ENCODE data around the gene LRRC36.

Gene LRRC36

GRCh38 chr16:67283039-67283825, 43.4 kb upstream of the LRRC36 start:
- 85% methylated on average over 7 of the region's 7 CpGs for WGBS
- no peaks in the 10 kb centered on the region for H3K4me1 ChIP-seq (ENCODE audit: insufficient read depth, low read length)

DNA sequence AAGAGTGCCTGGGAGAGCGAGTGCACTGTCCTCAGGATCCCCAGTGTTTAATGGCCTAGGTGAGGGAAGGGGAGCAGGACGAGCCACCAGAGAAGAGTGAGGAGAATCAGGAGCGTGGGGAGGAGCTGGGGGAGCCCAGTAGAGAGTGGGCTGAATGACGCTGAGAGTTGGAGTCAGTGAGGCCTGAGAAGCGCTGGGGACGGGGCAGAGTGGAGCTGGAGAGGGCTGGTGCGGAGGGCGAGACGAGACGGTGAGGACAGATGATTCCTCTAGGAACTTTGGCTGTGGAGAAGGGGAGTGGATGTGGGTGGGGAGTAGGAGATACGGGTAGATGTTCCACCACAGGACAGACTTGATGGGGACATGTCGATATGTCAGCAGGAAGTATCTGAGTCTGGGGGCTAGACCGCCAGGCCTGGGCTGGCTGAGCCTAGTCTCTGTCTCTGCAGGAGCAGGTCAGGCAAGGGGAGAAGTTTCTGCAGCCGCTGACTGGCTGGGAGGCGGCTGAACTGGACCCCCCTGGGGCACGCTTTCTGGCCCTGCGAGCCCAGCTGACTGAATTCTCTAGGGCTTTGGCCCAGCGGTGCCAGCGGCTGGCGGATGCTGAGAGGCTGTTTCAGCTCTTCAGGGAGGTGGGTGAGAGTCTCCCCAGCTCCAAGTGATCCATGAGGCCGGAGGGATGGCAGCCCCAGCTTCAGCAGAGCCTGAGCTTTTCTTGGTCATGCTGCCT, 42.6 kb upstream of the LRRC36 start:
- no peak overlapping the region for H3K4me3 ChIP-seq (ENCODE audit: low read length)
- H3K27ac ChIP-seq (ENCODE audit: low read depth, low read length): no peak overlapping the region
- 92% methylated on average over 21 of the region's 21 CpGs for WGBS
- H3K4me1 ChIP-seq (ENCODE audit: insufficient read depth, low read length): no peaks in the 10 kb centered on the region
- H3K36me3 ChIP-seq (ENCODE audit: insufficient read depth, low read length): no peaks in the 10 kb centered on the region
- no peak overlapping the region for H3K9ac ChIP-seq (ENCODE audit: low read depth, low read length)
- H3K27me3 ChIP-seq (ENCODE audit: insufficient read depth, low read length): peaks cover 6% of the 10 kb centered on the region; the same call in 1 of the 2 replicates
- H3K9me3 ChIP-seq (ENCODE audit: insufficient read depth, low read depth, low read length): no peaks in the 10 kb centered on the region

More at GRCh38 chr16:67283039-67283825, 43.4 kb upstream of the LRRC36 start:
- Histone ChIP-seq H3K4me3 (ENCODE audit: low read length) (no peak overlapping the region), H3K27me3 (ENCODE audit: insufficient read depth, low read length) (peaks cover 13% of the 10 kb centered on the region), H3K36me3 (ENCODE audit: insufficient read depth, low read length) (no peaks in the 10 kb centered on the region), H3K9ac (ENCODE audit: low read depth, low read length) (no peak overlapping the region), H3K9me3 (ENCODE audit: insufficient read depth, low read depth, low read length) (no peaks in the 10 kb centered on the region), H3K27ac (ENCODE audit: low read depth, low read length) (no peak overlapping the region)

GRCh38 chr16:67284699-67285646, 41.6 kb upstream of the LRRC36 start:
- H3K9ac ChIP-seq (ENCODE audit: low read depth, low read length): no peak overlapping the region
- no peaks in the 10 kb centered on the region for H3K36me3 ChIP-seq (ENCODE audit: insufficient read depth, low read length)
- no peak overlapping the region for H3K4me3 ChIP-seq (ENCODE audit: low read length)
- H3K4me1 ChIP-seq (ENCODE audit: insufficient read depth, low read length): no peaks in the 10 kb centered on the region
- H3K27me3 ChIP-seq (ENCODE audit: insufficient read depth, low read length): no peaks in the 10 kb centered on the region
- 78% methylated on average over 34 of the region's 34 CpGs for WGBS
- no peaks in the 10 kb centered on the region for H3K9me3 ChIP-seq (ENCODE audit: insufficient read depth, low read depth, low read length)
- no peak overlapping the region for H3K27ac ChIP-seq (ENCODE audit: low read depth, low read length)

DNA sequence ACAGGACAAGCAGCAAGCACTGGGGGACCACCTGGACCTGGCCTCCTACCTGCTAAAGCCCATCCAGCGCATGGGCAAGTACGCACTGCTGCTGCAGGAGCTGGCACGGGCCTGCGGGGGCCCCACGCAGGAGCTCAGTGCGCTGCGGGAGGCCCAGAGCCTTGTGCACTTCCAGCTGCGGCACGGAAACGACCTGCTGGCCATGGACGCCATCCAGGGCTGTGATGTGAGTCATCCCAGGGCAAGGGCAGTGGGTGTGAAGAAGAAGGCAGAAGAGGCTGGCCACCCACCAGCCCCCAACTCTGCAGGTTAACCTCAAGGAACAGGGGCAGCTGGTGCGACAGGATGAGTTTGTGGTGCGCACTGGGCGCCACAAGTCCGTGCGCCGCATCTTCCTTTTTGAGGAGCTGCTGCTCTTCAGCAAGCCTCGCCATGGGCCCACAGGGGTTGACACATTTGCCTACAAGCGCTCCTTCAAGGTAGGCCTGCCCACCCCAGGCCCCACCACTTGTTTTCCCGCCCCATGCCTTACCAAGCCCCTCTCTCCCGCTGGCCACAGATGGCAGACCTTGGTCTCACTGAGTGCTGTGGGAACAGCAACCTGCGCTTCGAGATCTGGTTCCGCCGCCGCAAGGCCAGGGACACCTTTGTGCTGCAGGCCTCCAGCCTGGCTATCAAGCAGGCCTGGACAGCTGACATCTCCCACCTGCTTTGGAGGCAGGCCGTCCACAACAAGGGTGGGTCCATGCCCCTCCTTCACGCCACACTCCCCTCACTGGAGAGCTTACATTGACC, 40.0 kb upstream of the LRRC36 start:
- no peaks in the 10 kb centered on the region for H3K36me3 ChIP-seq (ENCODE audit: insufficient read depth, low read length)
- H3K27me3 ChIP-seq (ENCODE audit: insufficient read depth, low read length): no peaks in the 10 kb centered on the region
- 94% methylated on average over 28 of the region's 28 CpGs for WGBS
- no peak overlapping the region for H3K27ac ChIP-seq (ENCODE audit: low read depth, low read length)
- no peak overlapping the region for H3K4me3 ChIP-seq (ENCODE audit: low read length)
- no peaks in the 10 kb centered on the region for H3K9me3 ChIP-seq (ENCODE audit: insufficient read depth, low read depth, low read length)
- no peak overlapping the region for H3K9ac ChIP-seq (ENCODE audit: low read depth, low read length)
- H3K4me1 ChIP-seq (ENCODE audit: insufficient read depth, low read length): no peaks in the 10 kb centered on the region

- WGBS: 94% methylated on average over 14 of the region's 14 CpGs
- Histone ChIP-seq H3K27me3 (ENCODE audit: insufficient read depth, low read length) (no peaks in the 10 kb centered on the region), H3K4me3 (ENCODE audit: low read length) (no peak overlapping the region), H3K4me1 (ENCODE audit: insufficient read depth, low read length) (no peaks in the 10 kb centered on the region), H3K27ac (ENCODE audit: low read depth, low read length) (no peak overlapping the region), H3K36me3 (ENCODE audit: insufficient read depth, low read length) (no peaks in the 10 kb centered on the region), H3K9me3 (ENCODE audit: insufficient read depth, low read depth, low read length) (no peaks in the 10 kb centered on the region), H3K9ac (ENCODE audit: low read depth, low read length) (no peak overlapping the region)
Measured at GRCh38 chr16:67287960-67288359, 38.7 kb upstream of the LRRC36 start.

DNA sequence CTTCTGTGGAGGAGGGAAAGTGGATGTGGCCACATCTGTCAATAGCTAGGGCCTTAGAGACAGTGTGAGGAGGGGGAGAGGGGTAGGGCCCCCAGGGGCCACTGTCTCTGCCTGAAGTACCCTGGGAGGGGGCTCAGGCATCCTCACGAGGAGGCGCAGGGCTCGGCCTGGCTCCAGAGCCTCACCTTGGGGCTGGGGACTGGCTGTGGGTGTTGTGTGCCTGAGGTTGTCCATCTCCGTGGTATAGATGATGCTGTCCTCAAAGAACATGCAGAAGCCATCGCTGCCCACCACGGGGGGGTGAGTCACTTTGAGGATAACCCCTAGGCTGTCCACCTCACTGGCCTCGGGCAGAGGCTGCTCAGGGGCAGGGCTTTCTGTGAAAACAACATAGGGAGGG, 35.2 kb upstream of the LRRC36 start:
- no peak overlapping the region for H3K27ac ChIP-seq (ENCODE audit: low read depth, low read length)
- 91% methylated on average over 7 of the region's 7 CpGs for WGBS
- no peak overlapping the region for H3K4me3 ChIP-seq (ENCODE audit: low read length)
- H3K9ac ChIP-seq (ENCODE audit: low read depth, low read length): no peak overlapping the region
- H3K27me3 ChIP-seq (ENCODE audit: insufficient read depth, low read length): no peaks in the 10 kb centered on the region; the same call in 1 of the 2 replicates
- H3K36me3 ChIP-seq (ENCODE audit: insufficient read depth, low read length): no peaks in the 10 kb centered on the region
- no peaks in the 10 kb centered on the region for H3K4me1 ChIP-seq (ENCODE audit: insufficient read depth, low read length)
- H3K9me3 ChIP-seq (ENCODE audit: insufficient read depth, low read depth, low read length): no peaks in the 10 kb centered on the region

- WGBS: 92% methylated on average over 4 of the region's 4 CpGs
- H3K27ac ChIP-seq (ENCODE audit: low read depth, low read length): no peak overlapping the region
Measured at GRCh38 chr16:67294171-67294757, 32.4 kb upstream of the LRRC36 start.

DNA sequence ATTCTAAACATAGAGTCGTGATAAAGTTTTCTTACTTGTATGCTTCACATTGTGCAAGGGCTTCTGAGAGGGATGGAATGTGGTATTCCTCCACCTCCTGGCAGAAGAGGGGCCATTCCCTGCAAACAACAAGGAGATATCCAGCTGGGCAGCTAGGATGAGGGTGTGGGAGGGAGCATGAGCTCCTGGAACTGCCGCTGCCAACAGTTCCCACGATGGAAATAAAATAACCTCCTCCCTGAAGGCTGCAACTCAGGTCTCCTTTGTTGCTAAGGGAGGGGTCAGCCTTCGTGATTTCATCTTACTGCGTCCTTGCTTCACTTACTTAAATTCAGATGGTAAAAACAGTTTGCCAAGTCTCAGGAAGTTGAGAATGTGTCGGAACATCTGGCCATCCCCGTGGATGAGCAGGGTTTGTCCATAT, 31.7 kb upstream of the LRRC36 start:
- no peaks in the 10 kb centered on the region for H3K4me1 ChIP-seq (ENCODE audit: insufficient read depth, low read length)
- no peaks in the 10 kb centered on the region for H3K36me3 ChIP-seq (ENCODE audit: insufficient read depth, low read length)
- no peak overlapping the region for H3K27ac ChIP-seq (ENCODE audit: low read depth, low read length)
- H3K9ac ChIP-seq (ENCODE audit: low read depth, low read length): no peak overlapping the region
- WGBS: 80% methylated on average over 7 of the region's 7 CpGs
- H3K27me3 ChIP-seq (ENCODE audit: insufficient read depth, low read length): peaks cover 3% of the 10 kb centered on the region; the same call in 1 of the 2 replicates
- no peak overlapping the region for H3K4me3 ChIP-seq (ENCODE audit: low read length)
- H3K9me3 ChIP-seq (ENCODE audit: insufficient read depth, low read depth, low read length): no peaks in the 10 kb centered on the region

More at GRCh38 chr16:67294171-67294757, 32.4 kb upstream of the LRRC36 start:
- Histone ChIP-seq H3K9ac (ENCODE audit: low read depth, low read length) (no peak overlapping the region), H3K27me3 (ENCODE audit: insufficient read depth, low read length) (peaks cover 3% of the 10 kb centered on the region; the same call in 1 of the 2 replicates), H3K9me3 (ENCODE audit: insufficient read depth, low read depth, low read length) (no peaks in the 10 kb centered on the region), H3K36me3 (ENCODE audit: insufficient read depth, low read length) (no peaks in the 10 kb centered on the region), H3K4me1 (ENCODE audit: insufficient read depth, low read length) (no peaks in the 10 kb centered on the region), H3K4me3 (ENCODE audit: low read length) (no peak overlapping the region)

DNA sequence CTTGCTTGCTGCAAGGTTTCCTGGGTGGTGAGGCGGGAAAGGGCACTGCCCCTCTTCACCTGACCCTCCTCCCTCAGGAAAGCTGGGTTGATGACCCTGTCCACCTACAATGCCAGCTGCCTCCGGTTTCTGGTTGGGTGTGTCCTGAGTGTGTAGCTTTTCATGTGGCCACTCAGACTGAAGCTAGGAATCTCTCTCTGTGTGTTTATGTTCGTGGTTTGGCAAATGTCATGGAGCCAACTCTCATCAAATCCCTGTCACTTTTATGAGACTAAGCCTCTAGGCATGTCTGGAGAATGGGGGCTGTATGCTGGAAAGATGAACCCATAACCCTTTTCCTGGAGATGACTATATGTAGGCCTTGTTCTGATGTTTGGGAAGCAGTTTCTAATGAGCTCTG, 30.2 kb upstream of the LRRC36 start:
- Histone ChIP-seq H3K9ac (ENCODE audit: low read depth, low read length) (no peak overlapping the region), H3K4me3 (ENCODE audit: low read length) (no peak overlapping the region), H3K27me3 (ENCODE audit: insufficient read depth, low read length) (peaks cover 3% of the 10 kb centered on the region; the same call in 1 of the 2 replicates), H3K9me3 (ENCODE audit: insufficient read depth, low read depth, low read length) (no peaks in the 10 kb centered on the region), H3K36me3 (ENCODE audit: insufficient read depth, low read length) (no peaks in the 10 kb centered on the region), H3K4me1 (ENCODE audit: insufficient read depth, low read length) (no peaks in the 10 kb centered on the region), H3K27ac (ENCODE audit: low read depth, low read length) (no peak overlapping the region)
- WGBS: 92% methylated on average over 3 of the region's 3 CpGs

- Histone ChIP-seq H3K27ac (ENCODE audit: low read depth, low read length) (no peak overlapping the region), H3K36me3 (ENCODE audit: insufficient read depth, low read length) (no peaks in the 10 kb centered on the region), H3K4me3 (ENCODE audit: low read length) (no peak overlapping the region), H3K27me3 (ENCODE audit: insufficient read depth, low read length) (peaks cover 3% of the 10 kb centered on the region; the same call in 1 of the 2 replicates), H3K9me3 (ENCODE audit: insufficient read depth, low read depth, low read length) (no peaks in the 10 kb centered on the region), H3K4me1 (ENCODE audit: insufficient read depth, low read length) (no peaks in the 10 kb centered on the region; the same call in 1 of the 2 replicates), H3K9ac (ENCODE audit: low read depth, low read length) (no peak overlapping the region)
- WGBS: 92% methylated on average over 9 of the region's 9 CpGs
Measured at GRCh38 chr16:67298277-67298676, 28.3 kb upstream of the LRRC36 start.

All from HUES64 (cell line).